Measurements from ENCODE around the gene GPN1. TPM values are rescaled to one million over a fixed set of nuclear protein-coding genes. Genes with fewer than 3 reads are reported as not detected.

The GPN1 gene
- polyA plus RNA-seq, 2 of the 4 experiments (the other 2 are of a cell fraction) = 59.8 to 98.9 TPM

DNA sequence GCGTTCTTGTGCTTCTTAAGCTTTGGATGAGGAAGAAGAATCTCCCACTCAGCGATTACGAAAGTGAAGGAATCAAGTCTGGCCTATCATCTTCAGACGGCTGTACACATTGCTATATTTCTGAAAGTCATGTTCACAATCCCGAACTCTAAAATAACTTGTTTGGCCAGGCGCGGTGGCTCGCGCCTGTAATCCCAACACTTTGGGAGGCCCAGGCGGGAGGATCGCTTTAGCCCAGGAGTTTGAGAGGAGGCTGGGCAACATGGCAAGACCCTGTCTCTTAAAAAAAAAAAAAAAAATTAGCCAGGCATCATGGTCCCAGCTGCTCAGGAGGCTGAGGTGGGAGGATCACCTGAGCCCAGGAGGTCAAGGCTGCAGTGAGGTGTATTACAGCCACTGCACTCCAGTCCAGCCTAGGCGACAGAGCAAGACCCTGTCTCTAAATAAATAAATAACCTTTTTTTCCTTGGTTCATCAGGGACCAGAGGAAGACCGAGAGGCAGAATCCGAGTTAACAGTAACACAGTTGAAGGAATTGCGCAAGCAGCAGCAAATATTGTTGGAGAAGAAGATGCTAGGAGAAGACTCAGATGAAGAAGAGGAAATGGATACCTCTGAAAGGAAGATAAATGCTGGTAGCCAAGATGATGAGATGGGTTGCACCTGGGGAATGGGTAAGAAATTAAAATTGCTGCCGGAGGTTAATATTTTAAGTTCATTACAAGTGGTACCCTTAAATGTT, 35.9 kb downstream of the GPN1 start (continued):
- no peak for TF ChIP-seq CBX2 (IDR thresholded peaks at IDR 0.05; ENCODE audit: borderline replicate concordance, low read depth)

DNA sequence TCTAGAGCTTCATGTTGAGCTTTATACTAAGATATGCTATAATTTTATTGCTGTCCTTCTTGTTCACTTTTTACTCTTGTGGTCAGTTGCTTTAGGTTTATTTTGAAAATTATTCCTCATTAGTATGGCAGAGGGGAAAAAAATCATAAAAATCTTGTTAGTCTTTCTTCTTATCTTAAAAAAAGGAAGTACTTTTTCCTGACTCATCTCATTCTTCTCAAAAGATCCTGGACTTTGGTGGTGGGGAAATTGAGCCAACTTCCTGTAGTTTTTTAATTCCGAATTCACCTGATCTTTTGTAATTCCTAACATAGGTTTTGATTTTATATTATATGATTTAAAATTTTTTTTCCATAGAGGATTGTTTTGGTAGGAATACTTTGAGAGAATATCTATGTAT, 38.6 kb downstream of the GPN1 start:
- CTCF ChIA-PET = interaction anchor here (0.6 to 11.0 kb wide), 2 partner anchors 15 to 401 kb away, joined by 3 to 118 read pairs; no protein-coding TSS in a partner anchor

GRCh38 chr2:27671235-27671634, 42.4 kb downstream of the GPN1 start:
- Histone ChIP-seq H3K4me3 (no peak overlapping the region), H3K4me1 (no peaks in the 10 kb centered on the region), H3K9me3 (no peaks in the 10 kb centered on the region), H3K27ac (no peak overlapping the region), H3K4me2 (no peak overlapping the region)
- 86% methylated on average over 4 of the region's 4 CpGs for WGBS (ENCODE audit: missing lambda C conversion rate)
- no peak for DNase-seq (ENCODE audit: low read depth in 1 of 2, low spot score in 1 of 2)
- ChIA-PET CTCF (interaction anchor here (3.4 kb wide), 1 partner anchor 12 kb away, joined by 47 read pairs; no protein-coding TSS in a partner anchor), POLR2A (no interaction called here)
- TF ChIP-seq POLR2A (IDR thresholded peaks at IDR 0.05; ENCODE audit: low read length) = no peak
- no peak for TF ChIP-seq EP300 (IDR thresholded peaks at IDR 0.05)
- no peak for TF ChIP-seq JUN (IDR thresholded peaks at IDR 0.05)
- no peak for TF ChIP-seq ZFP36 (IDR thresholded peaks at IDR 0.05; ENCODE audit: borderline replicate concordance, partially characterized antibody)
- no peak for TF ChIP-seq NFE2L2 (conservative IDR thresholded peaks at IDR 0.05; ENCODE audit: low read length)
- no peak for TF ChIP-seq KDM1A (IDR thresholded peaks at IDR 0.05; ENCODE audit: low read depth)
- TF ChIP-seq BHLHE40 (IDR thresholded peaks at IDR 0.05; ENCODE audit: low read depth, low read length) = no peak
- no peak for TF ChIP-seq FOSL2 (IDR thresholded peaks at IDR 0.05)
- TF ChIP-seq FOSL2 (CRISPR knock-in tag; IDR thresholded peaks at IDR 0.05) = no peak
- TF ChIP-seq ESRRA (IDR thresholded peaks at IDR 0.05; ENCODE audit: borderline replicate concordance, low read length) = no peak
- TF ChIP-seq ZC3H11A (IDR thresholded peaks at IDR 0.05) = no peak
- TF ChIP-seq, protein P1, sequence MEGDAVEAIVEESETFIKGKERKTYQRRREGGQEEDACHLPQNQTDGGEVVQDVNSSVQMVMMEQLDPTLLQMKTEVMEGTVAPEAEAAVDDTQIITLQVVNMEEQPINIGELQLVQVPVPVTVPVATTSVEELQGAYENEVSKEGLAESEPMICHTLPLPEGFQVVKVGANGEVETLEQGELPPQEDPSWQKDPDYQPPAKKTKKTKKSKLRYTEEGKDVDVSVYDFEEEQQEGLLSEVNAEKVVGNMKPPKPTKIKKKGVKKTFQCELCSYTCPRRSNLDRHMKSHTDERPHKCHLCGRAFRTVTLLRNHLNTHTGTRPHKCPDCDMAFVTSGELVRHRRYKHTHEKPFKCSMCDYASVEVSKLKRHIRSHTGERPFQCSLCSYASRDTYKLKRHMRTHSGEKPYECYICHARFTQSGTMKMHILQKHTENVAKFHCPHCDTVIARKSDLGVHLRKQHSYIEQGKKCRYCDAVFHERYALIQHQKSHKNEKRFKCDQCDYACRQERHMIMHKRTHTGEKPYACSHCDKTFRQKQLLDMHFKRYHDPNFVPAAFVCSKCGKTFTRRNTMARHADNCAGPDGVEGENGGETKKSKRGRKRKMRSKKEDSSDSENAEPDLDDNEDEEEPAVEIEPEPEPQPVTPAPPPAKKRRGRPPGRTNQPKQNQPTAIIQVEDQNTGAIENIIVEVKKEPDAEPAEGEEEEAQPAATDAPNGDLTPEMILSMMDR (IDR thresholded peaks at IDR 0.05) = no peak
- TF ChIP-seq NPAS2 (CRISPR knock-in tag; IDR thresholded peaks at IDR 0.05; ENCODE audit: borderline replicate concordance) = no peak
- peak; percentile 51 for FAIRE-seq
- no peak for ATAC-seq

More for the DNA sequence above, 38.6 kb downstream of the GPN1 start:
- Histone ChIP-seq H3K27ac (no peak overlapping the region), H3K4me2 (no peak overlapping the region), H3K9me3 (no peaks in the 10 kb centered on the region), H3K4me3 (no peak overlapping the region), H3K4me1 (peaks cover 17% of the 10 kb centered on the region)
- ATAC-seq (no peak), DNase-seq (ENCODE audit: low read depth in 1 of 2, low spot score in 1 of 2) (no peak), FAIRE-seq (no peak)
- no peak for TF ChIP-seq HDAC2 (IDR thresholded peaks at IDR 0.05)
- TF ChIP-seq JUNB (IDR thresholded peaks at IDR 0.05) = no peak
- TF ChIP-seq TP53 (CRISPR knock-in tag; IDR thresholded peaks at IDR 0.05) = no peak
- TF ChIP-seq REST (IDR thresholded peaks at IDR 0.05) = no peak
- TF ChIP-seq, protein P2, sequence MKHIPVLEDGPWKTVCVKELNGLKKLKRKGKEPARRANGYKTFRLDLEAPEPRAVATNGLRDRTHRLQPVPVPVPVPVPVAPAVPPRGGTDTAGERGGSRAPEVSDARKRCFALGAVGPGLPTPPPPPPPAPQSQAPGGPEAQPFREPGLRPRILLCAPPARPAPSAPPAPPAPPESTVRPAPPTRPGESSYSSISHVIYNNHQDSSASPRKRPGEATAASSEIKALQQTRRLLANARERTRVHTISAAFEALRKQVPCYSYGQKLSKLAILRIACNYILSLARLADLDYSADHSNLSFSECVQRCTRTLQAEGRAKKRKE (CRISPR knock-in tag; IDR thresholded peaks at IDR 0.05; ENCODE audit: low read depth) = no peak
- TF ChIP-seq EP300 (IDR thresholded peaks at IDR 0.05) = no peak
- TF ChIP-seq RCOR1 (IDR thresholded peaks at IDR 0.05; ENCODE audit: low read depth, low read length) = no peak
- POLR2A ChIA-PET = no interaction called here
- WGBS (ENCODE audit: missing lambda C conversion rate) = 81% methylated on average over 1 of the region's 1 CpG

Data from A549 (cell line).